OCI-LY7 (cell line): ENCODE results near the gene ZCCHC12. TPM values are rescaled to one million over a fixed set of nuclear protein-coding genes. Genes with fewer than 3 reads are reported as not detected.

Experiments
- BruUV-seq: library from RNA; stranded (reverse); fragments of 400-500 nt; replicated peaks from 2 replicates; lab custom pipeline; 2021; lab: Mats Ljungman, UMichigan
- CTCF ChIA-PET: fragments of 300-600 bp; sonication (Branson Sonifier 250); formaldehyde crosslinking; loops from one replicate; lab custom pipeline; 2022; ENCODE audit warnings: antibody characterized with exemption; ENCODE audit not compliant: unreplicated experiment; lab: Charles Lee
- POLR2A ChIA-PET: fragments of 300-600 bp; sonication (Branson Sonifier 250); formaldehyde crosslinking; loops from one replicate; lab custom pipeline; 2022; ENCODE audit warnings: antibody characterized with exemption; lab: Charles Lee
- DNase-seq: peaks from one replicate; pipeline ENCODE4 v3.0.0-alpha.2; 2015; ENCODE audit warnings: low spot score
- H2AFZ ChIP-seq: fragments of 200-600 bp; sonication (generic), shearing (Covaris generic); 2 replicates; pipeline ENCODE4 v1.6.1; 2014; ENCODE audit warnings: mild to moderate bottlenecking, antibody characterized with exemption, low read length, moderate library complexity
- H3K27ac ChIP-seq: fragments of 200-600 bp; sonication (generic); 2 replicates; pipeline ENCODE4 v1.5.1; 2014; ENCODE audit warnings: mixed run types, low read depth, mild to moderate bottlenecking, moderate library complexity, low read length, inconsistent platforms; ENCODE audit not compliant: poor library complexity, severe bottlenecking
- H3K36me3 ChIP-seq: fragments of 200-600 bp; sonication (generic); 2 replicates; pipeline ENCODE4 v1.6.1; 2014; ENCODE audit warnings: mild to moderate bottlenecking, antibody characterized with exemption, low read length, moderate library complexity, mixed read lengths; ENCODE audit not compliant: insufficient read depth
- H3K4me1 ChIP-seq: fragments of 200-600 bp; sonication (generic); 2 replicates; pipeline ENCODE4 v1.5.1; 2014; ENCODE audit warnings: mild to moderate bottlenecking, low read length; ENCODE audit not compliant: insufficient read depth, poor library complexity, severe bottlenecking
- H3K4me2 ChIP-seq: fragments of 200-600 bp; sonication (generic); 2 replicates; pipeline ENCODE4 v1.6.1; 2014; ENCODE audit warnings: mild to moderate bottlenecking, low read length
- H3K4me3 ChIP-seq: fragments of 200-600 bp; sonication (generic); 2 replicates; pipeline ENCODE4 v1.5.1; 2014; ENCODE audit warnings: mild to moderate bottlenecking, low read depth, low read length; ENCODE audit not compliant: poor library complexity, severe bottlenecking
- H3K79me2 ChIP-seq: fragments of 200-600 bp; sonication (generic); 2 replicates; pipeline ENCODE4 v1.6.1; 2016; ENCODE audit warnings: low read depth, mild to moderate bottlenecking, low read length, moderate library complexity, mixed read lengths; ENCODE audit not compliant: insufficient read depth
- H3K9me2 ChIP-seq: fragments of 200-600 bp; sonication (generic); 2 replicates; pipeline ENCODE4 v1.6.1; 2016; ENCODE audit warnings: mild to moderate bottlenecking, low read length, mixed read lengths; ENCODE audit not compliant: insufficient read depth
- H3K9me3 ChIP-seq: fragments of 200-600 bp; sonication (generic); 2 replicates; pipeline ENCODE4 v1.6.1; 2014; ENCODE audit warnings: mild to moderate bottlenecking, mixed run types, low read length, mixed read lengths
- H4K20me1 ChIP-seq: fragments of 200-600 bp; sonication (generic); 2 replicates; pipeline ENCODE4 v1.6.1; 2014; ENCODE audit warnings: mild to moderate bottlenecking, antibody characterized with exemption, low read length, moderate library complexity, mixed read lengths; ENCODE audit not compliant: insufficient read depth
- EZH2phosphoT487 ChIP-seq: fragments of 200-600 bp; sonication (generic); IDR thresholded peaks from 2 replicates; pipeline ENCODE4 v1.6.1; 2018; ENCODE audit warnings: low read depth, borderline replicate concordance, mild to moderate bottlenecking, mixed run types, antibody characterized with exemption, low read length, moderate library complexity, mixed read lengths
- intact Hi-C: fragments of 100-400 bp; cut with micrococcal nuclease; formaldehyde crosslinking; loops from one replicate; pipeline ENCODE4 v1.10.0; 2022; ENCODE audit not compliant: unreplicated experiment
- total RNA-seq, 2 experiments: library from RNA; depleted of rRNA in 1 of 2; stranded (reverse); fragments of >200 nt in 1 of 2; shearing (Covaris generic) in 1 of 2; gene quantifications; 2 replicates each; pipeline ENCODE4 v1.2.3, GENCODE V29; 2014 to 2022
- TF ChIP-seq, protein P1 (sequence below): fragments of 200-600 bp; sonication (generic); conservative IDR thresholded peaks from 2 replicates; pipeline ENCODE4 v1.5.1; 2014; ENCODE audit warnings: mild to moderate bottlenecking, antibody characterized with exemption, low read length, moderate library complexity, mixed read lengths

ZCCHC12 gene
- total RNA-seq, 2 experiments from 2014 or later, result not detected

DNA sequence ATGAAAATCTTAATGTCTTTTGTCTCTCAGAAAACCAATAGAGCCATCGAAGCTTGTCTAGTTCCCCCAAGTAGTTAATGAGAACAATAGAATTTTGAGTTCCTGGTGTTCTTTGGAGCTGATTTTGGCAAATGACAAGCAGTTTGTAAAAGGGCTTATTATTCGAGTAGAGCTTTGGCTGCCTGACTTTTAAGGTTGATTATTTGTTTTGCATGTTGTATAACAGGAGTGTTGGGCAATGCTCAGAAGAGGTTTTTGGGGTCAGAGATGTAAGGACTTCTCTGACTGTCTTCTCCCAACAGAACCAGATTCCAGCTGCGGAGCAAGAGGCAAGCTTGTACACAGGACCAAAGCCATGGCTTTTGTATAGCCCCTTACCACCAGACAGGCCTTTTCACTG, 30.0 kb downstream of the ZCCHC12 start:
- Histone ChIP-seq H3K9me3 (no peaks in the 10 kb centered on the region), H3K36me3 (no peaks in the 10 kb centered on the region), H3K4me3 (no peak overlapping the region), H3K27ac (no peak overlapping the region), H3K79me2 (no peaks in the 10 kb centered on the region), H3K4me1 (no peaks in the 10 kb centered on the region), H2AFZ (no peak overlapping the region), H3K9me2 (no peaks in the 10 kb centered on the region), H3K4me2 (no peak overlapping the region), H4K20me1 (no peaks in the 10 kb centered on the region)
- POLR2A ChIA-PET, result interaction anchor here (0.6 kb wide), 1 partner anchor 9 kb away, joined by 3 read pairs; no protein-coding TSS in a partner anchor
- no peak for DNase-seq
- intact Hi-C loops, result no loop called here
- CTCF ChIA-PET, result no interaction called here
- TF ChIP-seq, protein P1, sequence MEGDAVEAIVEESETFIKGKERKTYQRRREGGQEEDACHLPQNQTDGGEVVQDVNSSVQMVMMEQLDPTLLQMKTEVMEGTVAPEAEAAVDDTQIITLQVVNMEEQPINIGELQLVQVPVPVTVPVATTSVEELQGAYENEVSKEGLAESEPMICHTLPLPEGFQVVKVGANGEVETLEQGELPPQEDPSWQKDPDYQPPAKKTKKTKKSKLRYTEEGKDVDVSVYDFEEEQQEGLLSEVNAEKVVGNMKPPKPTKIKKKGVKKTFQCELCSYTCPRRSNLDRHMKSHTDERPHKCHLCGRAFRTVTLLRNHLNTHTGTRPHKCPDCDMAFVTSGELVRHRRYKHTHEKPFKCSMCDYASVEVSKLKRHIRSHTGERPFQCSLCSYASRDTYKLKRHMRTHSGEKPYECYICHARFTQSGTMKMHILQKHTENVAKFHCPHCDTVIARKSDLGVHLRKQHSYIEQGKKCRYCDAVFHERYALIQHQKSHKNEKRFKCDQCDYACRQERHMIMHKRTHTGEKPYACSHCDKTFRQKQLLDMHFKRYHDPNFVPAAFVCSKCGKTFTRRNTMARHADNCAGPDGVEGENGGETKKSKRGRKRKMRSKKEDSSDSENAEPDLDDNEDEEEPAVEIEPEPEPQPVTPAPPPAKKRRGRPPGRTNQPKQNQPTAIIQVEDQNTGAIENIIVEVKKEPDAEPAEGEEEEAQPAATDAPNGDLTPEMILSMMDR, result no peak
- no peak for TF ChIP-seq EZH2phosphoT487
- no TSS peak for BruUV-seq

DNA sequence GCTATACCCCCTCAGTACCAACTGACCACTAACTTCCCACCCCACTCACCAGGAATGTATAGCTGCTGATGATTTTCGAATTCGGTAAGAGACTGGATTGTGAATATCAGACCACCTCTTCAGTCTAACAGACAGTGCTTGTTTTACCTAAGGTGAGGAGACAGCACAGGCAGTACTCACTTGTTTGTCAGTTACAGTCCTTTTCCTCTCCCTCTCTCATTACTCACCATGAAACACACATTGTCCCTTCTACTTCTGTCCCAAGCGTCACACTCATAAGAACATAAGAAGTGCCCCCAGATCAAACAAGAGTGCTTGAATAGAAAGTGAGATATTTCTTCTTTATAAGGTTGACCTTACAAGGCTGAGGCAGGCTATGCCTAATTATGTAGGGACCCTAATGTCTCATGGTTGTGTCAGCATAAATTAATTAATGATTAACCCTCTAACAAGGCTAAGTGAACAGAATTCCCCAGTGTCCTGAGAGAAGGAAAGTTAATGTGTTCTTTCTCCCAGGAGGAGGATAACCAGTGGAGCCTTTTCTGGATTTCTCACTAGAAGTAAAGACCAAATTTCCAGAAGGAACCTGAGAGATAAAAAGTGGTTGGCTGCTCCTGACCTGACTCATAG, 32.2 kb downstream of the ZCCHC12 start:
- Histone ChIP-seq H3K4me2 (no peak overlapping the region), H3K79me2 (no peaks in the 10 kb centered on the region), H3K9me3 (no peaks in the 10 kb centered on the region), H3K9me2 (no peaks in the 10 kb centered on the region), H2AFZ (no peak overlapping the region), H3K4me3 (no peak overlapping the region), H4K20me1 (no peaks in the 10 kb centered on the region), H3K27ac (no peak overlapping the region), H3K36me3 (no peaks in the 10 kb centered on the region), H3K4me1 (no peaks in the 10 kb centered on the region)
- ChIA-PET POLR2A (no interaction called here), CTCF (no interaction called here)
- no TSS peak for BruUV-seq
- DNase-seq, result no peak
- TF ChIP-seq, protein P1, result no peak
- no peak for TF ChIP-seq EZH2phosphoT487
- intact Hi-C loops, result no loop called here

- Histone ChIP-seq H3K27ac (no peak overlapping the region), H3K36me3 (no peaks in the 10 kb centered on the region), H3K9me3 (no peaks in the 10 kb centered on the region), H4K20me1 (no peaks in the 10 kb centered on the region), H3K79me2 (no peaks in the 10 kb centered on the region), H2AFZ (no peak overlapping the region), H3K4me1 (no peaks in the 10 kb centered on the region), H3K4me3 (no peak overlapping the region), H3K4me2 (no peak overlapping the region), H3K9me2 (no peaks in the 10 kb centered on the region)
- intact Hi-C loops, result no loop called here
- TF ChIP-seq EZH2phosphoT487, result no peak
- TF ChIP-seq, protein P1, result no peak
- ChIA-PET POLR2A (no interaction called here), CTCF (no interaction called here)
- no TSS peak for BruUV-seq
- no peak for DNase-seq
These were observed 33.4 kb downstream of the ZCCHC12 start for GRCh38 chrX:118857006-118857405.
